HG03342 (cell line): Measurements from ENCODE around the gene CLEC4D.
"Not testable (repeated sequence)": the region's sequence is repeated elsewhere in the genome, so short reads cannot be mapped to it uniquely, and the experiment has no call there.

ENCODE experiments used
- ATAC-seq: cut with Tn5 transposase; IDR thresholded peaks from one replicate; pipeline ENCODE4 v1.9.1; 2021; ENCODE audit warnings: mild to moderate bottlenecking, moderate library complexity; ENCODE audit not compliant: unreplicated experiment

Gene CLEC4D

GRCh38 chr12:8513256-8513655 is at the start of gene CLEC4D:
TSS of gene CLEC4D (plus strand) at chr12:8513503. CDS start at chr12:8513733, 230 bp downstream.
- ATAC-seq, result no peak

DNA sequence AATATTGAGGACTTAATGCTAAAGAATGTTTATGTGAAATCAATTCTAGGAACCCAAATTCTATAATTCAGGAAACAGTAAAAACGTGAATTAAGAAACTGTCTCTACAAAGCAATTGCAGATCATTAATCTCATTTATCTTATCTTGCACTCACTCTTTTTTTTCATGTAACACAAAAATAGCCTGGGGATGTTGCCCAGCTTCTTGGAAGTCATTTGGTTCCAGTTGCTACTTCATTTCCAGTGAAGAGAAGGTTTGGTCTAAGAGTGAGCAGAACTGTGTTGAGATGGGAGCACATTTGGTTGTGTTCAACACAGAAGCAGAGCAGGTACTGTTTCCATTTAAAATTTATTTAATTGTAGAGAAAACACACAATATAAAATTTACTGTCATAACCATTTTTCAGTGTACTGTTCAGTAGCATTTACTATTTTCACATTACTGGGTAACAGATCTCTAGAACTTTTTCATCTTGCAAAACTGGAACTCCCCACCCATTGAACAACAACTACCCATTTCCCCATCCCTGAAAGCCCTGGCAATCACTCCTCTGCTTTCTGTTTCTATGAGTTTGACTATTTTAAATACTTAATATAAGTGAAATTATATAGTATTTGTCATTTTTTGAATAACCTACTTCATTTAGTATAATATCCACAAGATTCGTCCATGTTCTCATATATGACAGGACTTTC is 47.9 kb upstream of the CLEC4D start:
- no peak for ATAC-seq

DNA sequence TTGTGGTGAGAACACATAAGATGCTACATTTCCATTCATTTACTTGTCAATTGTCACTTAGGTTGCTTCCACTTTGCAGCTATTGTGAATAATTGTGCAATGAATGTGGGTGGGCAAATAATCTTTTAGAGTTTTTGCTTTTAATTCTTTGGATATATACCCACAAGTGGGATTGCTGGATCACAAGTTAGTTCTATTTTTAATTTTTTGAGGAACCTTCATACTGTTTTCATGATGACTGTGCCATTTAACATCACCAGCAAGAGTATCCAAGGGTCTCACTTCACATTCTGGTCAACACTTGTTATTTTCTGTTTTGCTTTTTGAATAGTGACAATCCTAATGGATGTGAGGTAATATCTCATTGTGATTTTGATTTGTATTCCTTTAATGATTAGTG is 47.1 kb upstream of the CLEC4D start:
- ATAC-seq, result no peak

DNA sequence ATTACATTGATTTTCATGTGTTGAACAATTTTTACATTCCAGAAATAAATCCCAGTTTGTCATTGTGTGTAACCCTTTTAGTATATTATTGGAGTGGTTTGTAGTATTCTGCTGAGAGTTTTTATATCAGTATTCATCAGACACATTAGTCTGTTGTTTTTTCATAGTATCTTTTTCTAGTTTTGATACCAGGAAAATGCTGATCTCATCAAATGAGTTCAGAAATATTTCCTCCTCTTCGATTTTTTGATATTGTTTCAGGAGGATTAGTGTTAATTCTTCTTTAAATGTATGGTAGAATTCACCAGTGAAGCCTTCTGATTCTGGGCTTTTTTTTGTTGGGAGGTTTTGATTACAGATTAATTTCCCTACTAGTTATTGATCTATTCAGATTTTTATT is 42.2 kb upstream of the CLEC4D start:
- no peak for ATAC-seq

GRCh38 chr12:8475508-8476203 is 37.6 kb upstream of the CLEC4D start:
- ATAC-seq, result no peak

- no peak for ATAC-seq
Observed at GRCh38 chr12:8482571-8483061, 30.7 kb upstream of the CLEC4D start.

- ATAC-seq, result no peak
Observed at GRCh38 chr12:8483079-8483478, 30.2 kb upstream of the CLEC4D start.

DNA sequence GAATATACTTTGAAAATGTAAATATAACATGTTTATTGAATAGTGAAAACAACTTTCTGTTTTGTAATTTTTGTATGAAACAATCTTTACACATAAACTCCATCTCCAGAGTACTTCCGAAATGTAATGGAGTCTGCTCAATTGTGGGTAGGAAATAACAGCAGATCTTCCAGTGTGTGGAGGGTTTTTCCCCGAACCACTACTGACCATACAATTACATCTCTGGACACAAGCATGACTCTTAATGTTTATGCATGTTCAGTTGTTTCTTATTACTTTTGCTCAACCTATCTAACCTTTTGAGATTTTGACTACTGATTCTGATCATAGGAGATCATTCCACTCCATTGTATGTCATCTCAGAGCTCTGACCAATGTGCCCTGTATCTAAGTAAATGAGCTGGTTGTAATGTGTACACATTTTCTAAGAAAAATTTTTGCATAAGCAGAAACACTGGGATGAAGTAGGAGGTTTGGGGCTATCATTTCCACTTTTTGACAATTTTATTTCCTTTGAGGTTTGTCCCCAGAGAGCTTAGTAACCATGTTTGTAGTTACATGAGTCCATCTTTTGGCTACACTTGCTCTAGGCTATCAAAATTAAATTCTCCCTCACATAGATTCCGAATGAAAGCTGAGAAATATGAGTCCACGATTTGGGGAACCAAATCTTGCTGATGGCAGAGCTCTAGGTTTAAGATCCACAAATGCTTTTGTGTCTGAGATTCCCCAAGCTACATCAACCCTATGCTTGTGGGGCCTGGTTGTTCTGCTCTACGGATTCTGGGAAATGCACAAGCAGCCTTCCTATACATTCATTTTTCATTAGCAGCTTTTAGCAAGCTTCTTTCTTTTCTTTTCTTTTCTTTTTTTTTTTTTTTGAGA is 21.4 kb upstream of the CLEC4D start:
- ATAC-seq, result no peak

GRCh38 chr12:8493084-8493483 is 20.2 kb upstream of the CLEC4D start:
- ATAC-seq, result peak; percentile 97

DNA sequence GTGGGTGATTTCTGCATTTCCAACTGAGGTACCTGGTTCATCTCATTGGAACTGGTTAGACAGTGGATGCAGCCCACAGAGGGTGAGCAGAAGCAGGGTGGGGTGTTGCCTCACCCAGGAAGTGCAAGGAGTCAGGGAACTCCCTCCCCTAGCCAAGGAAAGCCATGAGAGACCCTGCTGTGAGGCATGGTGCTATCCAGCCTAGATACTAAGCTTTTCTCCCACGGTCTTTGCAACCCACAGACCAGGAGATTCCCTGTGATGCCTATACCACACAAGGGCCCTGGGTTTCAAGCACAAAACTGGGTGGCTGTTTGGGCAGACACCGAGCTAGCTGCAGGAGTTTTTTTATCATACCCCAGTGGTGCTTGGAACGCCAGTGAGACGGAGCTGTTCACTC is 17.6 kb upstream of the CLEC4D start:
- ATAC-seq, result not testable (repeated sequence)

GRCh38 chr12:8496074-8496473 is 17.2 kb upstream of the CLEC4D start:
- not testable (repeated sequence) for ATAC-seq

- ATAC-seq, result no peak
Observed at GRCh38 chr12:8499616-8500015, 13.7 kb upstream of the CLEC4D start.

DNA sequence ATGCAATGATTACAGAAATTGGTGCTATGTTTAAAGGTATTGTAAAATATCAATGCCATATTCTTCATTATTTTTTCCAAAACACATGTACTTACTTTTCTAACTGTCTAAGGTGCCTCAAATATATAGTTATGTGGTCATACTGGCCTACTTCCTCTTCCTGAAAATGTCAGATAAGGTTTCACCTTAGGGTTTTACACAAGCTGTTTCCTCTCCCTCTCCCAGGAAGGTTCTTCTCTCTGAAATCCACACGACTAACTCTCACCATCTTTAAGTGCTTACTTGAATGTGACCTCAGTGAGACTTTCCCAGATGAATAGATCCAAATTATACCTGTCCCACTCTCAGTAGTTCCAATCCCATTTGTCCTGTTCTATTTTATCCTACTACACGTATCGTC is 11.6 kb upstream of the CLEC4D start:
- no peak for ATAC-seq

- no peak for ATAC-seq
Observed at GRCh38 chr12:8504351-8504750, 9.0 kb upstream of the CLEC4D start.

DNA sequence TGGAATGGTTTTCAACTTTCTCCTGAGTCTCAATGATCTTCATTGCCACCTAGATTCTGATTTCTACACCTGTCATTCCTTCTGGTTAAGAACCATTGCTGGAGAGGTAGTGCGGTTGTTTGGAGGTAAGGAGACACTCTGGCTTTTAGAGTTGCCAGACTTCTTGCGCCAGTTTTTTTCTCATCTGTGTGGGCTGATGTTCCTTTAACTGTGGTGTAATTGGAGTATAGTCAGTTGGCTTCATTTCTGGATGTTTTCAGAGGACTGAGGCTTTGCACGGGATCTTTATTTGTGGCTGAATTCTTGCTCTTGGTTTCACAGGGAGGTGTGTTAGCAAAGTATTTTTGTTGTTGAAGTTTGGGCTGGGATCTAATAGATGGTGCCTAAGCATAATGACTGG is 5.7 kb upstream of the CLEC4D start:
- ATAC-seq, result no peak

GRCh38 chr12:8508223-8508622 is 5.1 kb upstream of the CLEC4D start:
- ATAC-seq, result no peak

GRCh38 chr12:8508910-8509841 is 4.1 kb upstream of the CLEC4D start:
- ATAC-seq, result no peak

GRCh38 chr12:8517971-8518370 is 4.7 kb downstream of the CLEC4D start:
- ATAC-seq, result no peak

GRCh38 chr12:8519171-8519570 is 5.9 kb downstream of the CLEC4D start:
- ATAC-seq, result no peak
